ENCODE data around the gene TEFM.
A peak's percentile ranks its signal among the peaks of the same experiment; 100 is the strongest.
"Not testable (repeated sequence)": the region's sequence is repeated elsewhere in the genome, so short reads cannot be mapped to it uniquely, and the experiment has no call there.

The TEFM gene

GRCh38 chr17:30920282-30920681 is 14.2 kb upstream of the TEFM start:
- no peak for TF ChIP-seq CTCF (IDR thresholded peaks at IDR 0.05; ENCODE audit: borderline replicate concordance, insufficient read depth, low read depth, low read length)
- H3K4me3 ChIP-seq (ENCODE audit: low read depth, low read length), result no peak overlapping the region

GRCh38 chr17:30917050-30917449 is 11.0 kb upstream of the TEFM start:
- TF ChIP-seq CTCF (IDR thresholded peaks at IDR 0.05; ENCODE audit: borderline replicate concordance, insufficient read depth, low read depth, low read length), result no peak
- no peak overlapping the region for H3K4me3 ChIP-seq (ENCODE audit: low read depth, low read length)

GRCh38 chr17:30915833-30916611 is 10.0 kb upstream of the TEFM start:
- H3K4me3 ChIP-seq (ENCODE audit: low read depth, low read length), result no peak overlapping the region
- no peak for TF ChIP-seq CTCF (IDR thresholded peaks at IDR 0.05; ENCODE audit: borderline replicate concordance, insufficient read depth, low read depth, low read length)

GRCh38 chr17:30913955-30914354 is 7.9 kb upstream of the TEFM start:
- no peak overlapping the region for H3K4me3 ChIP-seq (ENCODE audit: low read depth, low read length)
- no peak for TF ChIP-seq CTCF (IDR thresholded peaks at IDR 0.05; ENCODE audit: borderline replicate concordance, insufficient read depth, low read depth, low read length)

GRCh38 chr17:30910151-30910550 is 4.1 kb upstream of the TEFM start:
- not testable (repeated sequence) for H3K4me3 ChIP-seq (ENCODE audit: low read depth, low read length)

- no peak for TF ChIP-seq CTCF (IDR thresholded peaks at IDR 0.05; ENCODE audit: borderline replicate concordance, insufficient read depth, low read depth, low read length)
- H3K4me3 ChIP-seq (ENCODE audit: low read depth, low read length), result no peak overlapping the region
Measured at GRCh38 chr17:30908717-30909420, 2.8 kb upstream of the TEFM start.

- no peak for TF ChIP-seq CTCF (IDR thresholded peaks at IDR 0.05; ENCODE audit: borderline replicate concordance, insufficient read depth, low read depth, low read length)
- H3K4me3 ChIP-seq (ENCODE audit: low read depth, low read length), result peak overlapping the region; percentile 86
Measured at GRCh38 chr17:30905742-30906100, 317 bp downstream of the TEFM start.
